Karpas-422 (cell line): ENCODE results near the gene DLGAP1. TPM values are rescaled to one million over a fixed set of nuclear protein-coding genes. Genes with fewer than 3 reads are reported as not detected.

Experiments used
- DNase-seq: peaks from one replicate; pipeline ENCODE4 v3.0.0-alpha.2; 2015
- H2AFZ ChIP-seq: fragments of 200-600 bp; sonication (generic); 2 replicates; pipeline ENCODE4 v1.6.1; 2014; ENCODE audit warnings: antibody characterized with exemption, low read length, mixed read lengths
- H3K27ac ChIP-seq: fragments of 200-600 bp; sonication (generic); 2 replicates; pipeline ENCODE4 v1.5.1; 2014; ENCODE audit warnings: mild to moderate bottlenecking, low read length, moderate library complexity
- H3K27me3 ChIP-seq: fragments of 200-600 bp; sonication (generic); 2 replicates; pipeline ENCODE4 v1.6.1; 2014; ENCODE audit warnings: low read length, mixed read lengths
- H3K36me3 ChIP-seq: fragments of 200-600 bp; sonication (generic); 2 replicates; pipeline ENCODE4 v1.6.1; 2014; ENCODE audit warnings: low read length, mixed read lengths; ENCODE audit not compliant: insufficient read depth
- H3K4me1 ChIP-seq: fragments of 200-600 bp; sonication (generic); 2 replicates; pipeline ENCODE4 v1.6.1; 2014; ENCODE audit warnings: mild to moderate bottlenecking, low read length, mixed read lengths
- H3K4me2 ChIP-seq: fragments of 200-600 bp; sonication (generic); 2 replicates; pipeline ENCODE4 v1.6.1; 2014; ENCODE audit warnings: low read length, low read depth, mild to moderate bottlenecking; ENCODE audit not compliant: poor library complexity, severe bottlenecking
- H3K4me3 ChIP-seq: fragments of 200-600 bp; sonication (generic); 2 replicates; pipeline ENCODE4 v1.5.1; 2014; ENCODE audit warnings: mild to moderate bottlenecking, antibody characterized with exemption, low read length, mixed read lengths
- H3K79me2 ChIP-seq: fragments of 200-600 bp; sonication (generic); 2 replicates; pipeline ENCODE4 v1.6.1; 2014; ENCODE audit warnings: mild to moderate bottlenecking, low read length, mixed read lengths
- H3K9ac ChIP-seq: fragments of 200-600 bp; sonication (generic); 2 replicates; pipeline ENCODE4 v1.6.0; 2014; ENCODE audit warnings: low read length
- H3K9me2 ChIP-seq: fragments of 200-600 bp; sonication (generic), shearing (Covaris generic); replicated peaks from 2 replicates; pipeline ENCODE4 v1.6.0; 2014; ENCODE audit warnings: mild to moderate bottlenecking, low read length, moderate library complexity; ENCODE audit not compliant: insufficient read depth
- H3K9me3 ChIP-seq: fragments of 300-700, 200-600 bp; sonication (generic); 2 replicates; pipeline ENCODE4 v1.6.1; 2014; ENCODE audit warnings: low read length, mixed read lengths
- H4K20me1 ChIP-seq: fragments of 200-600 bp; sonication (generic); 2 replicates; pipeline ENCODE4 v1.6.1; 2014; ENCODE audit warnings: mild to moderate bottlenecking, antibody characterized with exemption, low read length, low read depth; ENCODE audit not compliant: insufficient read depth
- total RNA-seq: library from RNA; depleted of rRNA; stranded (reverse); fragments of >200 nt; shearing (Covaris generic); gene quantifications from 2 replicates; pipeline ENCODE4 v1.2.3, GENCODE V29; 2014; ENCODE audit warnings: low replicate concordance

The DLGAP1 gene
- total RNA-seq, 1 experiment from 2014 or later: 8.8 TPM

GRCh38 chr18:3742541-3742940, 712.6 kb downstream of the DLGAP1 start:
- no peaks in the 10 kb centered on the region for H3K27me3 ChIP-seq
- H3K36me3 ChIP-seq: no peaks in the 10 kb centered on the region
- no peak overlapping the region for H3K4me3 ChIP-seq
- no peak overlapping the region for H2AFZ ChIP-seq
- no peaks in the 10 kb centered on the region for H3K9me3 ChIP-seq
- H3K4me2 ChIP-seq: no peak overlapping the region
- no peak overlapping the region for H3K27ac ChIP-seq
- no peaks in the 10 kb centered on the region for H3K79me2 ChIP-seq
- no peaks in the 10 kb centered on the region for H3K4me1 ChIP-seq
- H4K20me1 ChIP-seq: no peaks in the 10 kb centered on the region
- no peak for DNase-seq
- H3K9ac ChIP-seq: no peak overlapping the region
- no peaks in the 10 kb centered on the region for H3K9me2 ChIP-seq

GRCh38 chr18:3741333-3741732, 713.8 kb downstream of the DLGAP1 start:
- Histone ChIP-seq H3K36me3 (no peaks in the 10 kb centered on the region), H3K27me3 (no peaks in the 10 kb centered on the region), H3K9me2 (no peaks in the 10 kb centered on the region), H3K4me2 (no peak overlapping the region), H3K4me3 (no peak overlapping the region), H3K9ac (no peak overlapping the region), H2AFZ (no peak overlapping the region), H3K79me2 (no peaks in the 10 kb centered on the region), H3K27ac (no peak overlapping the region), H4K20me1 (no peaks in the 10 kb centered on the region), H3K4me1 (no peaks in the 10 kb centered on the region), H3K9me3 (no peaks in the 10 kb centered on the region)
- no peak for DNase-seq

GRCh38 chr18:3728704-3729437, 726.2 kb downstream of the DLGAP1 start:
- Histone ChIP-seq H3K27me3 (no peaks in the 10 kb centered on the region), H3K27ac (no peak overlapping the region), H3K4me2 (no peak overlapping the region), H3K79me2 (no peaks in the 10 kb centered on the region), H3K9ac (no peak overlapping the region), H3K36me3 (no peaks in the 10 kb centered on the region), H4K20me1 (no peaks in the 10 kb centered on the region), H3K9me3 (no peaks in the 10 kb centered on the region), H3K4me3 (no peak overlapping the region), H3K4me1 (no peaks in the 10 kb centered on the region), H2AFZ (no peak overlapping the region), H3K9me2 (no peaks in the 10 kb centered on the region)
- DNase-seq: no peak

- Histone ChIP-seq H3K79me2 (no peaks in the 10 kb centered on the region), H3K4me1 (no peaks in the 10 kb centered on the region), H3K9me3 (no peaks in the 10 kb centered on the region), H2AFZ (no peak overlapping the region), H3K36me3 (no peaks in the 10 kb centered on the region), H3K4me3 (no peak overlapping the region), H4K20me1 (no peaks in the 10 kb centered on the region), H3K27ac (no peak overlapping the region), H3K4me2 (no peak overlapping the region), H3K27me3 (no peaks in the 10 kb centered on the region), H3K9ac (no peak overlapping the region), H3K9me2 (no peaks in the 10 kb centered on the region)
- DNase-seq: no peak
Measured at GRCh38 chr18:3727274-3727673, 727.8 kb downstream of the DLGAP1 start.

GRCh38 chr18:3726238-3726951, 728.7 kb downstream of the DLGAP1 start:
- no peak overlapping the region for H2AFZ ChIP-seq
- H3K4me2 ChIP-seq: no peak overlapping the region

GRCh38 chr18:3725115-3725514, 730.0 kb downstream of the DLGAP1 start:
- Histone ChIP-seq H3K36me3 (no peaks in the 10 kb centered on the region), H3K9me3 (no peaks in the 10 kb centered on the region), H3K27me3 (no peaks in the 10 kb centered on the region), H3K9ac (no peak overlapping the region), H2AFZ (no peak overlapping the region), H3K4me2 (no peak overlapping the region), H3K79me2 (no peaks in the 10 kb centered on the region), H4K20me1 (no peaks in the 10 kb centered on the region), H3K4me3 (no peak overlapping the region), H3K4me1 (no peaks in the 10 kb centered on the region), H3K9me2 (no peaks in the 10 kb centered on the region), H3K27ac (no peak overlapping the region)
- no peak for DNase-seq

More at GRCh38 chr18:3726238-3726951, 728.7 kb downstream of the DLGAP1 start:
- H3K4me1 ChIP-seq: no peaks in the 10 kb centered on the region
- no peaks in the 10 kb centered on the region for H3K79me2 ChIP-seq
- no peak for DNase-seq
- no peak overlapping the region for H3K27ac ChIP-seq
- no peaks in the 10 kb centered on the region for H4K20me1 ChIP-seq
- no peaks in the 10 kb centered on the region for H3K9me2 ChIP-seq
- no peaks in the 10 kb centered on the region for H3K9me3 ChIP-seq
- H3K27me3 ChIP-seq: no peaks in the 10 kb centered on the region
- no peaks in the 10 kb centered on the region for H3K36me3 ChIP-seq
- H3K4me3 ChIP-seq: no peak overlapping the region
- H3K9ac ChIP-seq: no peak overlapping the region

GRCh38 chr18:3723554-3723953, 731.6 kb downstream of the DLGAP1 start:
- Histone ChIP-seq H3K27ac (no peak overlapping the region), H3K9me3 (no peaks in the 10 kb centered on the region), H3K9ac (no peak overlapping the region), H3K4me3 (no peak overlapping the region), H3K79me2 (no peaks in the 10 kb centered on the region), H3K9me2 (no peaks in the 10 kb centered on the region), H3K27me3 (no peaks in the 10 kb centered on the region), H3K36me3 (no peaks in the 10 kb centered on the region), H3K4me1 (no peaks in the 10 kb centered on the region), H3K4me2 (no peak overlapping the region), H4K20me1 (no peaks in the 10 kb centered on the region), H2AFZ (no peak overlapping the region)
- DNase-seq: no peak

GRCh38 chr18:3722649-3723433, 732.3 kb downstream of the DLGAP1 start:
- DNase-seq: no peak
- Histone ChIP-seq H3K9me2 (no peaks in the 10 kb centered on the region), H3K27ac (no peak overlapping the region), H3K9me3 (no peaks in the 10 kb centered on the region), H3K4me3 (no peak overlapping the region), H2AFZ (no peak overlapping the region), H3K27me3 (no peaks in the 10 kb centered on the region), H3K4me2 (no peak overlapping the region), H3K79me2 (no peaks in the 10 kb centered on the region), H3K4me1 (no peaks in the 10 kb centered on the region), H4K20me1 (no peaks in the 10 kb centered on the region), H3K36me3 (no peaks in the 10 kb centered on the region), H3K9ac (no peak overlapping the region)
